Activated naive CD4-positive, alpha-beta T cell treated with anti-CD3 and anti-CD28 coated beads, Interleukin-2, amount 50 U/mL, for 72 hours (primary cell): ENCODE data around the gene GATM. TPM values are rescaled to one million over a fixed set of nuclear protein-coding genes. Genes with fewer than 3 reads are reported as not detected.
"Not testable (repeated sequence)": the region's sequence is repeated elsewhere in the genome, so short reads cannot be mapped to it uniquely, and the experiment has no call there.

ENCODE experiments used
- ATAC-seq, 2 donors: fragments of 150-1000 bp; cut with Tn5 transposase; 2 replicates each; pipeline ENCODE4 v1.10.0; 2021; ENCODE audit warnings: mild to moderate bottlenecking in 2 of 2, moderate library complexity in 2 of 2
- DNase-seq, 2 donors: peaks; one replicate each; pipeline ENCODE4 v3.0.0; 2021 to 2022; ENCODE audit warnings: low spot score in 2 of 2
- H3K27ac Mint-ChIP-seq, 2 donors: one replicate each; pipeline ENCODE4 v1.8.0; 2022; ENCODE audit warnings: mild to moderate bottlenecking in 2 of 2, mixed read lengths in 2 of 2
- H3K36me3 Mint-ChIP-seq, 2 donors: one replicate each; pipeline ENCODE4 v1.8.0; 2022; ENCODE audit warnings: mixed read lengths in 2 of 2
- H3K9me3 Mint-ChIP-seq, 2 donors: one replicate each; pipeline ENCODE4 v1.8.0; 2022; ENCODE audit warnings: mixed read lengths in 2 of 2
- total RNA-seq, 2 donors: library from RNA; stranded (reverse); gene quantifications; one replicate each; pipeline ENCODE4 v1.2.3, GENCODE V29; 2022

Gene GATM
- total RNA-seq, 2 donors from 2014 or later: 1.4 to 3.7 TPM

DNA sequence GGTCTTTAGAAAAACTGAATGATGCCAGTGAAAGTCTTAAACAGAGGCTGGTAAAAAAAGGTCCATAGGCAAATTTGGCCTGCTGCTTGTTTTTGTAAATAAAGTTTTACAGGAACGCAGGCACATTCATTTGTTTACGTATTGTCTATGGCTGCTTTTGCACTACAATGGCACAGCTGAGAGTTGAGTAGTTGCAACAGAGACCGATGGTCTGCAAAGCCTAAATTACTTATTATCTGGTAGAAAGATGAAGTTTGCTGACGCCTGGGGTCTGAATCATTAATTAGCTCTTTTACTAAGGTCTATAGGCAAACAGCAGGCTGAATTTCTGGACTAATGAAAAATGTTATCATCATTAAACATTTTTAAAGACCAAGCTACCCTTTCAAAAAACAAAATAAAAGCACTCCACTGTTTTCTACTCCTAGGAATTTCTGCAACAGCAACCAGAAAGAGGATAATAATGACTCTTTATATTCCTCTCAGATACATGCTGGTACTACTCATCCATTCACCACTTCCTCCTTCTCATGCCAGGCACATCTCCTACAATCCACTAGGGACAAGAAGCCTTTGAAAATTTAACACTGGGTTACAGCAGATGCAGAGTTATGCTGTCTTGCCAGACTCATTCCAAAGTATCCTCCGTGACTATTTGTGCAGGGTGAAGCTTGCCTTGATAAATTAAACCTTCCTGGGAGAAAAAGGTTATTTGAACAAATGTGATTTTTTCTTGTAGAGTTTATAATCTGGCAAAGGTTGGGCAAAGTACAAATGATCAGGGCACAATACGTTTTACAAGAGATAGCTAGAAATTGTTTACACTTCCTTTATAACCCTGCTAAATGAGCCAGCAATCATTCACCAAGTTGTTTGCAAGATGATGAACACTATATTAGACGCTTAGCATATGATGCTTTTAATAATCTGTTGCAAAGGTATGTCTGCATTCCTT lies 6.0 kb downstream of the GATM start:
- no peak for ATAC-seq
- H3K27ac Mint-ChIP-seq: no peak overlapping the region
- no peaks in the 10 kb centered on the region for H3K36me3 Mint-ChIP-seq
- no peaks in the 10 kb centered on the region for H3K9me3 Mint-ChIP-seq
- no peak for DNase-seq

- no peaks in the 10 kb centered on the region for H3K36me3 Mint-ChIP-seq
- ATAC-seq (no peak), DNase-seq (no peak)
- no peak overlapping the region for H3K27ac Mint-ChIP-seq
- no peaks in the 10 kb centered on the region for H3K9me3 Mint-ChIP-seq
Measured at GRCh38 chr15:45371546-45371945, 6.8 kb downstream of the GATM start.

GRCh38 chr15:45370042-45370441 lies 8.3 kb downstream of the GATM start:
- not testable (repeated sequence) for DNase-seq, H3K9me3 Mint-ChIP-seq, H3K36me3 Mint-ChIP-seq, H3K27ac Mint-ChIP-seq, ATAC-seq

DNA sequence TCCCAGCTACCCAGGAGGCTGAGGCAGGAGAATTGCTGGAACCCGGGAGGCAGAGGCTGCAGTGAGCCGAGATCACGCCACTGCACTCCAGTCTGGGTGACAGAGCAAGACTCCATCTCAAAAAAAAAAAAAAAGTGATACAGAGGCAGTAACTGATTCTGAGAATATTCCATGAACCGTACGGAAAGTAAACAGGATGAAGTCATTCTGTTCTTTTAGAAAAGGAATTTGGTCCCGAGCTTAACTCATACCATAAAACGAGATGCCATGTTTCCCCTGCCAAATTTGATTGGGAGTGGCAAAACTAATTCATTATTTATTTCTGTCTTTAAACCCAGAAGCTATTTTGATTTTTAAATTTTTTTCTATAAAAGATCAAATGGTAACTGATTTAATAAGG lies 11.1 kb downstream of the GATM start:
- not testable (repeated sequence) for H3K9me3 Mint-ChIP-seq, ATAC-seq, H3K36me3 Mint-ChIP-seq, DNase-seq, H3K27ac Mint-ChIP-seq

DNA sequence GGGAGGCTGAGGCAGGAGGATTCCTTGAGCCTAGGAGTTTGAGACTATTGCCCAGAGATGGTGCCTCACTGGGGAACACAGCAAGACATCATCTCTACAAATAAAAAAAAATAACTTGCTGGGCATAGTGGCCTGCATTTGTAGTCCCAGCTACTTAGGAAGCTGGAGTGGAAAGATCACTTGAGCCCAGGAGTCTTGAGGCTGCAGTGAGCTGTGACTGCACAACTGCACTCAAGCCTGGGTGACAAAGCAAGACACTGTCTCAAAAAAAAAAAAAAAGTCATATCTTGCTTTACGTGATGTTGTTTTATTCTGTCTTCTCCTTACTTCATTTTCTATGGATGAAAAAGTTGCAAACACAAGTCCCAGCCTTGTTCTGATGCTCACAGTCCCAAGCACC lies 14.1 kb downstream of the GATM start:
- ATAC-seq (no peak), DNase-seq (no peak)
- Mint-ChIP-seq H3K27ac (no peak overlapping the region), H3K9me3 (no peaks in the 10 kb centered on the region), H3K36me3 (no peaks in the 10 kb centered on the region)

- Mint-ChIP-seq H3K9me3 (no peaks in the 10 kb centered on the region), H3K27ac (no peak overlapping the region), H3K36me3 (no peaks in the 10 kb centered on the region)
- no peak for DNase-seq
- ATAC-seq: no peak
Measured at GRCh38 chr15:45363801-45364200, 14.5 kb downstream of the GATM start.

DNA sequence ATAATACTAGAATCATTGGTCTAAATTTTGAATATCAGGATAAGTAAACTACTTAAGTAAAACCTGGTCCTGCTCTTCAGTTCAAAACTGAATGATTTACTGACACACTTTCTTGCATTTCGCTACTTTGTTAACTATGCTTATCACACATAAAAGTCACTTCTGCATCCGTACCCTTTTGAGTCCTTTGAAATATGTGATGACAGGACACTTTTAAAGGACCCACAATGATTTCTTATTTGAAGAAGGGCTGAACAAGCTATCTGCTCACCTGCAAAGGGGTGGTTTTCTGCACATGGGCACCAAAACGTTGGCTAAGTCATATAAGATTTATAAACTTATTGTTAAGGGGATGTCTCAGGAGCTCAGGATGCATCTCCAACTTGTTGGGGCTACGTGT lies 15.0 kb downstream of the GATM start:
- no peak for DNase-seq
- no peaks in the 10 kb centered on the region for H3K9me3 Mint-ChIP-seq
- no peaks in the 10 kb centered on the region for H3K36me3 Mint-ChIP-seq
- no peak for ATAC-seq
- H3K27ac Mint-ChIP-seq: no peak overlapping the region

DNA sequence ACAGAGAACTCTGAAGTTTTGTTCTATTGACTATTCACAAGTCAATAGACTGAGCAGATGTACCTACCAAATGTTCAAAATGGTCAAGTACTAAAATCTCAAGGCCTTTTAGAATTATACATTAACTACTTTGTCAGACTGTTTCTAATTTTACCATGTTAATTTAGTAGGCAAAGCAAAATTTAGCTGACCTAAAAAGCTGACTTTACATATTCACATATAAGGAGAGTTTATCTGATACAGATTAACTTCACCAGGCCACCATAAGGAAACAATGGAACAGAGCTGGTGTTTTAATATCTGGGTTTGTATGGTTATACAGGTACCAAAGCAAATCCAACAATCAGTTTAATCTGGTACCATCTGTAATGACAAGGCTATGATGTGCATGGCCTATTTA lies 15.9 kb downstream of the GATM start:
- no peak overlapping the region for H3K27ac Mint-ChIP-seq
- no peak for ATAC-seq
- H3K36me3 Mint-ChIP-seq: no peaks in the 10 kb centered on the region
- no peaks in the 10 kb centered on the region for H3K9me3 Mint-ChIP-seq
- no peak for DNase-seq

GRCh38 chr15:45361878-45362277 lies 16.5 kb downstream of the GATM start:
- no peak for DNase-seq
- no peak for ATAC-seq
- H3K27ac Mint-ChIP-seq: no peak overlapping the region
- no peaks in the 10 kb centered on the region for H3K36me3 Mint-ChIP-seq
- no peaks in the 10 kb centered on the region for H3K9me3 Mint-ChIP-seq

- no peak overlapping the region for H3K27ac Mint-ChIP-seq
- no peaks in the 10 kb centered on the region for H3K9me3 Mint-ChIP-seq
- no peak for ATAC-seq
- no peak for DNase-seq
- no peaks in the 10 kb centered on the region for H3K36me3 Mint-ChIP-seq
Measured at GRCh38 chr15:45355860-45356259, 22.5 kb downstream of the GATM start.

GRCh38 chr15:45354711-45355110 lies 23.6 kb downstream of the GATM start:
- no peaks in the 10 kb centered on the region for H3K9me3 Mint-ChIP-seq
- no peak for DNase-seq
- ATAC-seq: no peak
- H3K27ac Mint-ChIP-seq: no peak overlapping the region
- no peaks in the 10 kb centered on the region for H3K36me3 Mint-ChIP-seq

DNA sequence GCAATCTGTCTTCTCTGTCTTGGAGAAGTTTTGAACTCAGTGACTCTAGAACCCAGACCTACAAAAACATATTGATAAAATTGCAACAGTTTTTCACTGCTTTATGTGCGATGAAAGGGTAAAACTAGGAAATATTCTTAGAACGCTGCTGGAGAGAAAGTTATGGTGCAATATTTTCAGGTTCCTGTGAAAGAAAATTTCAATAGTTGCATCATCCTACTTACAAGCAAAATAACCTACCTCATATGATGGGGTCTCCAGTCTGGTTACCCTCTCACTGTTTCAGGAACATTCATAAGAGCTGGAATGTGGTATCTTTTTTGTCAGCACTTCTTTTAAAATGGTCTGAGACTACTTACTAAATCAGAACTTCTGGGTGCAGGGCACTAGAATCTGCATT lies 27.1 kb downstream of the GATM start:
- no peak overlapping the region for H3K27ac Mint-ChIP-seq

DNA sequence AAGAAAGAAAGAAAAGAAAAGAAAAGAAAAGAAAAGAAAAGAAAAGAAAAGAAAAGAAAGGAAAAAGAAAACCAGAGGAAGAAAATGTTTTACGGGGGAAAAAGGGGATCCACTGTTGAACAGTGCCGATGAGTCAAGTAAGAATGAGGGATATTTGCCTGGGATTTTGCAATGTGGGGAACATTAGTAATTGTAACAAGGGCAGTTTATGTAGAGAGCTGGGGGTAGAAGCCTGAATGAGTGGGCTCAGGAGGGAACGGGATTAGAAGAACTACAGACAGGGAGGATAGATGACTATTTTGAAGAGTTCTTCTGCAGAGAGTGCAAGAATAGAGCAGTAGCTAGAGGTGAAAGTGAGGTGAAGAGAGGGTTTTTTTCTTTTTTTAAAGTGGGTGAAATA lies 28.7 kb downstream of the GATM start:
- DNase-seq: no peak
- Mint-ChIP-seq H3K27ac (no peak overlapping the region), H3K9me3 (no peaks in the 10 kb centered on the region), H3K36me3 (no peaks in the 10 kb centered on the region)
- ATAC-seq: no peak

More for the DNA sequence above, 27.1 kb downstream of the GATM start:
- Mint-ChIP-seq H3K36me3 (no peaks in the 10 kb centered on the region), H3K9me3 (no peaks in the 10 kb centered on the region)
- no peak for DNase-seq
- ATAC-seq: no peak

- ATAC-seq (no peak), DNase-seq (no peak)
- Mint-ChIP-seq H3K9me3 (no peaks in the 10 kb centered on the region), H3K27ac (no peak overlapping the region), H3K36me3 (no peaks in the 10 kb centered on the region)
Measured at GRCh38 chr15:45347989-45348388, 30.4 kb downstream of the GATM start.

- Mint-ChIP-seq H3K27ac (no peak overlapping the region), H3K9me3 (no peaks in the 10 kb centered on the region), H3K36me3 (no peaks in the 10 kb centered on the region)
- ATAC-seq (no peak), DNase-seq (no peak)
Measured at GRCh38 chr15:45347033-45347432, 31.3 kb downstream of the GATM start.

DNA sequence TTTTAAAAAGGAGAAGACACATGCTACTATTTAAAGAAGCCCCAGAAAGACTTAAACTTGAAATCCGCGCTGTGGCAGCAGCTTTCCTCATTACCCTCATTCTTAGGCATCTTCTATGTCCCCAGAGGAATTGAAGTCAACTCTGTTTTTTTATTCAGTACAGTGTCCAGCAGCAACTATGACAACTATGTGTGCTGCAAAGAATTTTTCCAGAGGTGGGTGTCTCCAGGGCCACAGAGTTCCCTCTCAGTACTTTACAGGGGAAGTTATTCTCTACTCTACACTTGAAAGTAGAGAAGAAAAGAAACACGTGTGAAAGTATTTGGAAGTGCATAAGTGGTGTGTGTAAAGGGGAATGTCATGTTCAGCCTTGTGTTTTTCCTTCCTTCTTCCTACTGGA lies 32.0 kb downstream of the GATM start:
- Mint-ChIP-seq H3K27ac (no peak overlapping the region), H3K9me3 (no peaks in the 10 kb centered on the region), H3K36me3 (no peaks in the 10 kb centered on the region)
- ATAC-seq: no peak
- no peak for DNase-seq

DNA sequence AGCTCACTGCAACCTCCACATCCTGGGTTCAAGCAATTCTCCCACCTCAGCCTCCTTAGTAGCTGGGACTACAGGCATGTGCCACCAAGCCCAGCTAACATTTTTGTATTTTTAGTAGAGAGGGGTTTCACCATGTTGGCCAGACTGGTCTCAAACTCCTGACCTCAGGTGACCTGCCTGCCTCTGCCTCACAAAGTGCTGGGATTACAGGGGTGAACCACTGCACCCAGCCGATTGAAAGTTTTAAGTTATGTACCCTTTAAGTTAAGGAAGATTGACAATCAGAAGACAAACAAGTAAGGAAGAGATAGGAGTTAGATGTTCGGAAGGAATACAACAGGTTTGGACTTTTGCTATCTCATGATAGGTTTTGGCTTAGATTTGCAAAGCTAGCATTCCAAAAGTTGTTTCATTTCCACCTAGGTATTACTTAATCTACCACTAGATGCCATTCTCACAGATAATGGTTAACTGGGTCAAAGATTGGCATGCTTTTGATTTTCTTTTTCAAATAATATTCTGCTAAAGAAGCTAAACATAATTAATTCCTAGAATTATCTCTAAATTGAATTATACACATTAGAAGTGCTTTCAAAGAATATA lies 35.0 kb downstream of the GATM start:
- no peaks in the 10 kb centered on the region for H3K36me3 Mint-ChIP-seq
- DNase-seq: no peak
- H3K27ac Mint-ChIP-seq: no peak overlapping the region
- no peak for ATAC-seq
- H3K9me3 Mint-ChIP-seq: no peaks in the 10 kb centered on the region

DNA sequence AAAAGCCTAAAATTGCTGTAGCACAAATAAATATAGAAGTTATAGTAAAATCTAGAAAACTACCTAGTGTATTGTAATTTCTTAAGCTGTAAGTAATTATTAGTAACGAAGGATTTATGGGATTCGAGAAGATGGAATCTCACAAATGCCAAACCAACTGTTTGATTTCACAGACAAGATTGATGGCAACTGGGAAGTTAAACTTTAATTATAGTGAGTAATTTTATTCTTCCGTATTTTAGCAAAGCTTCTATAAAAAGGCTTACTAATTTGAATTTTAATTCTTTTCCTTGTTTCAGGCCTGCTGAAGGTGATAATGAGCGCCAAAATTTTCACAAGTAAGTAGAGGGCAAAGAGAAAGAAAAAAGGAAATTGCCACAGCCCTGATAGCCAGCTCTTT lies 36.6 kb downstream of the GATM start:
- no peaks in the 10 kb centered on the region for H3K36me3 Mint-ChIP-seq
- H3K27ac Mint-ChIP-seq: no peak overlapping the region
- DNase-seq (no peak), ATAC-seq (no peak)
- H3K9me3 Mint-ChIP-seq: no peaks in the 10 kb centered on the region
